NCI-H69 (cell line): ENCODE measurements around the gene SFXN1.

Experiments
- DNase-seq: peaks from one replicate; lab custom pipeline; 2025; lab: John Stamatoyannopoulos, UW

Gene SFXN1

GRCh38 chr5:175575301-175575700 is 96.9 kb downstream of the SFXN1 start:
- DNase-seq = no peak

DNA sequence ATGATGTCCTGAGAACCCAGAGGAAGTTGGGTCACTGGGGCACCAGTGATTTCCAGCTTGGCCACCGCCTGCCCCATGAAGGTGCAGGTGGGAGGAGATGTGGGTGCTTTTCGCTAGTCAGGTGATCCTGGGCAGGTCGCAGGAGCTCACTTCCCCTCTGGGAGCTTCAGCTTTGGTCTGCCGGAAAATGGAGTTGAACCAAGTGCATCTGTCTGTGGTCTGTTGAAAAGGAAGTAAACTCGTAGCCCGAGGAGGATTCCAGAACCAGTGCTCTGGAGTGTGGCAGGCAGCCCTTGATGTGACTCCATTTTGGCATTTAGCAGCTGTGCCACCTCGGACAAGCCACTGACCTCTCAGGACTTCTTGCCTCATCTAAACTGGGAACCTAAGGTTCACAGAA is 97.7 kb downstream of the SFXN1 start:
- DNase-seq = no peak

GRCh38 chr5:175576591-175576990 is 98.2 kb downstream of the SFXN1 start:
- no peak for DNase-seq
